Measurements from ENCODE around the gene FRMD3.
"Not testable (repeated sequence)": the region's sequence is repeated elsewhere in the genome, so short reads cannot be mapped to it uniquely, and the experiment has no call there.

FRMD3 gene

GRCh38 chr9:83521411-83521810 lies 16.8 kb downstream of the FRMD3 start:
- no peak for DNase-seq

GRCh38 chr9:83521011-83521410 lies 17.2 kb downstream of the FRMD3 start:
- no peak for DNase-seq

GRCh38 chr9:83520292-83520691 lies 17.9 kb downstream of the FRMD3 start:
- no peak for DNase-seq

- DNase-seq = not testable (repeated sequence)
Observed at GRCh38 chr9:83517980-83518379, 20.2 kb downstream of the FRMD3 start.

- no peak for DNase-seq
Observed at GRCh38 chr9:83514767-83515166, 23.4 kb downstream of the FRMD3 start.

- DNase-seq = no peak
Observed at GRCh38 chr9:83512621-83513020, 25.6 kb downstream of the FRMD3 start.

GRCh38 chr9:83511051-83511450 lies 27.1 kb downstream of the FRMD3 start:
- DNase-seq = no peak

GRCh38 chr9:83509402-83509801 lies 28.8 kb downstream of the FRMD3 start:
- no peak for DNase-seq

GRCh38 chr9:83508067-83508466 lies 30.1 kb downstream of the FRMD3 start:
- DNase-seq = no peak

- DNase-seq = no peak
Observed at GRCh38 chr9:83505282-83505681, 32.9 kb downstream of the FRMD3 start.

GRCh38 chr9:83503866-83504265 lies 34.3 kb downstream of the FRMD3 start:
- DNase-seq = no peak

GRCh38 chr9:83501565-83501964 lies 36.6 kb downstream of the FRMD3 start:
- no peak for DNase-seq

- no peak for DNase-seq
Observed at GRCh38 chr9:83497441-83497840, 40.8 kb downstream of the FRMD3 start.

- DNase-seq = no peak
Observed at GRCh38 chr9:83491995-83492394, 46.2 kb downstream of the FRMD3 start.

GRCh38 chr9:83491413-83491812 lies 46.8 kb downstream of the FRMD3 start:
- DNase-seq = no peak

- no peak for DNase-seq
Observed at GRCh38 chr9:83489961-83490360, 48.2 kb downstream of the FRMD3 start.

- DNase-seq = no peak
Observed at GRCh38 chr9:83484990-83485389, 53.2 kb downstream of the FRMD3 start.

GRCh38 chr9:83483223-83483622 lies 55.0 kb downstream of the FRMD3 start:
- no peak for DNase-seq

- DNase-seq = no peak
Observed at GRCh38 chr9:83479765-83480164, 58.4 kb downstream of the FRMD3 start.

GRCh38 chr9:83477571-83477970 lies 60.6 kb downstream of the FRMD3 start:
- no peak for DNase-seq

- no peak for DNase-seq
Observed at GRCh38 chr9:83477120-83477519, 61.1 kb downstream of the FRMD3 start.

- no peak for DNase-seq
Observed at GRCh38 chr9:83476513-83476912, 61.7 kb downstream of the FRMD3 start.

GRCh38 chr9:83475741-83476140 lies 62.5 kb downstream of the FRMD3 start:
- DNase-seq = no peak

GRCh38 chr9:83474631-83475030 lies 63.6 kb downstream of the FRMD3 start:
- no peak for DNase-seq

- no peak for DNase-seq
Observed at GRCh38 chr9:83473488-83473971, 64.7 kb downstream of the FRMD3 start.

- no peak for DNase-seq
Observed at GRCh38 chr9:83472764-83473163, 65.4 kb downstream of the FRMD3 start.

Data from CD4-positive, alpha-beta T cell treated with Interleukin-6 for 4 hours (primary cell).